OCI-LY1 (cell line): Measurements from ENCODE around the gene TAS2R14.

Source experiments
- H2AFZ ChIP-seq: fragments of 200-600 bp; sonication (generic), shearing (Covaris generic); 2 replicates; pipeline ENCODE4 v1.6.0; 2014; ENCODE audit warnings: antibody characterized with exemption, mild to moderate bottlenecking, low read length
- H3F3A ChIP-seq: fragments of 200-600 bp; sonication (generic), shearing (Covaris generic); 2 replicates; pipeline ENCODE4 v1.6.0; 2014; ENCODE audit warnings: mild to moderate bottlenecking, antibody characterized with exemption, low read length, moderate library complexity; ENCODE audit not compliant: insufficient read depth
- H3K27ac ChIP-seq: fragments of 200-600 bp; sonication (generic); 2 replicates; pipeline ENCODE4 v1.5.1; 2014; ENCODE audit warnings: low read length, mixed run types, mild to moderate bottlenecking, low read depth; ENCODE audit not compliant: poor library complexity, severe bottlenecking
- H3K27me3 ChIP-seq: fragments of 200-600 bp; sonication (generic); 2 replicates; pipeline ENCODE4 v1.6.0; 2014; ENCODE audit warnings: antibody characterized with exemption, mild to moderate bottlenecking, low read length, moderate library complexity; ENCODE audit not compliant: insufficient read depth
- H3K36me3 ChIP-seq: fragments of 200-600 bp; sonication (generic); 2 replicates; pipeline ENCODE4 v1.6.1; 2014; ENCODE audit warnings: mild to moderate bottlenecking, antibody characterized with exemption, low read length, moderate library complexity, mixed read lengths; ENCODE audit not compliant: insufficient read depth
- H3K4me1 ChIP-seq: fragments of 200-600 bp; sonication (generic); 2 replicates; pipeline ENCODE4 v1.5.1; 2014; ENCODE audit warnings: mild to moderate bottlenecking, low read length, moderate library complexity; ENCODE audit not compliant: insufficient read depth, severe bottlenecking
- H3K4me2 ChIP-seq: fragments of 200-600 bp; sonication (generic), shearing (Covaris generic); 2 replicates; pipeline ENCODE4 v1.6.1; 2014; ENCODE audit warnings: low read length
- H3K4me3 ChIP-seq: fragments of 200-600 bp; sonication (generic); 2 replicates; pipeline ENCODE4 v1.5.1; 2014; ENCODE audit warnings: low read length, low read depth, mild to moderate bottlenecking, mixed read lengths; ENCODE audit not compliant: poor library complexity, severe bottlenecking
- H3K79me2 ChIP-seq: fragments of 200-600 bp; shearing (Covaris generic); 2 replicates; pipeline ENCODE4 v1.6.1; 2016; ENCODE audit warnings: mixed run types, low read length, mixed read lengths; ENCODE audit not compliant: insufficient read depth
- H3K9ac ChIP-seq: fragments of 200-600 bp; sonication (generic), shearing (Covaris generic); 2 replicates; pipeline ENCODE4 v1.6.1; 2014; ENCODE audit warnings: mild to moderate bottlenecking, low read length, mixed read lengths
- H3K9me2 ChIP-seq: fragments of 200-600 bp; sonication (generic), shearing (Covaris generic); 2 replicates; pipeline ENCODE4 v1.6.1; 2014; ENCODE audit warnings: low read depth, mild to moderate bottlenecking, low read length, mixed read lengths
- H3K9me3 ChIP-seq: fragments of 200-600 bp; shearing (Covaris generic); 2 replicates; pipeline ENCODE4 v1.6.1; 2014; ENCODE audit warnings: low read length, mixed read lengths
- H4K20me1 ChIP-seq: fragments of 200-600 bp; sonication (generic), shearing (Covaris generic); 2 replicates; pipeline ENCODE4 v1.6.0; 2016; ENCODE audit warnings: mild to moderate bottlenecking, low read length; ENCODE audit not compliant: insufficient read depth
- EZH2 ChIP-seq: fragments of 200-600 bp; sonication (generic), shearing (Covaris generic); IDR thresholded peaks from 2 replicates; pipeline ENCODE4 v1.8.0; 2017; ENCODE audit warnings: borderline replicate concordance, mixed run types, mild to moderate bottlenecking, antibody characterized with exemption, low read length, moderate library complexity, mixed read lengths
- TF ChIP-seq, protein P1 (sequence below): fragments of 200-600 bp; sonication (generic), shearing (Covaris generic); IDR thresholded peaks from 2 replicates; pipeline ENCODE4 v1.5.1; 2017; ENCODE audit warnings: mild to moderate bottlenecking, antibody characterized with exemption, low read length, moderate library complexity, mixed read lengths

The TAS2R14 gene

DNA sequence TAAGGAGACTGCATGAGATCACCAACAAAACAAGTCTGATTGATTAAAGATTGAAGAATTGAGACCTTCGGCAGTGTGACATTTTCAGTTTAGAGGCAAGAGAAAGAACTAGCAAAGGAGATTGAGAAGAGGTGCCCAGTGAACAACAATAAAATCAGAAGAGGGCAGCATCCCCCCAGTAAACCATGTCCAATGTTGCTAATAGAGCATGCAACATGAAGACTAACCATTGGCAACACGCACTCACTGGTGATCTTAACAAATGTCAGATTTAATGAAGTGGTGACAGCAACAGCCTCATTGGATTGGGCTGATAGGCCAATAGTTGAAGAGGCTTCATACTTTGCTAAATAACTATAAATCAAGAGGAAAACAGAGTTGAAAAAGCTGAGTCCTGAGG, 20.7 kb upstream of the TAS2R14 start:
- no peak overlapping the region for H3K27ac ChIP-seq
- no peaks in the 10 kb centered on the region for H3K27me3 ChIP-seq
- H3K4me1 ChIP-seq, result no peaks in the 10 kb centered on the region
- no peaks in the 10 kb centered on the region for H4K20me1 ChIP-seq
- TF ChIP-seq EZH2, result no peak
- TF ChIP-seq, protein P1, sequence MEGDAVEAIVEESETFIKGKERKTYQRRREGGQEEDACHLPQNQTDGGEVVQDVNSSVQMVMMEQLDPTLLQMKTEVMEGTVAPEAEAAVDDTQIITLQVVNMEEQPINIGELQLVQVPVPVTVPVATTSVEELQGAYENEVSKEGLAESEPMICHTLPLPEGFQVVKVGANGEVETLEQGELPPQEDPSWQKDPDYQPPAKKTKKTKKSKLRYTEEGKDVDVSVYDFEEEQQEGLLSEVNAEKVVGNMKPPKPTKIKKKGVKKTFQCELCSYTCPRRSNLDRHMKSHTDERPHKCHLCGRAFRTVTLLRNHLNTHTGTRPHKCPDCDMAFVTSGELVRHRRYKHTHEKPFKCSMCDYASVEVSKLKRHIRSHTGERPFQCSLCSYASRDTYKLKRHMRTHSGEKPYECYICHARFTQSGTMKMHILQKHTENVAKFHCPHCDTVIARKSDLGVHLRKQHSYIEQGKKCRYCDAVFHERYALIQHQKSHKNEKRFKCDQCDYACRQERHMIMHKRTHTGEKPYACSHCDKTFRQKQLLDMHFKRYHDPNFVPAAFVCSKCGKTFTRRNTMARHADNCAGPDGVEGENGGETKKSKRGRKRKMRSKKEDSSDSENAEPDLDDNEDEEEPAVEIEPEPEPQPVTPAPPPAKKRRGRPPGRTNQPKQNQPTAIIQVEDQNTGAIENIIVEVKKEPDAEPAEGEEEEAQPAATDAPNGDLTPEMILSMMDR, result no peak
- no peak overlapping the region for H2AFZ ChIP-seq
- H3K4me3 ChIP-seq, result no peak overlapping the region
- H3K79me2 ChIP-seq, result no peaks in the 10 kb centered on the region
- H3K9me3 ChIP-seq, result no peaks in the 10 kb centered on the region
- no peak overlapping the region for H3K4me2 ChIP-seq
- H3K9me2 ChIP-seq, result no peaks in the 10 kb centered on the region
- no peaks in the 10 kb centered on the region for H3F3A ChIP-seq
- no peak overlapping the region for H3K9ac ChIP-seq
- H3K36me3 ChIP-seq, result no peaks in the 10 kb centered on the region

DNA sequence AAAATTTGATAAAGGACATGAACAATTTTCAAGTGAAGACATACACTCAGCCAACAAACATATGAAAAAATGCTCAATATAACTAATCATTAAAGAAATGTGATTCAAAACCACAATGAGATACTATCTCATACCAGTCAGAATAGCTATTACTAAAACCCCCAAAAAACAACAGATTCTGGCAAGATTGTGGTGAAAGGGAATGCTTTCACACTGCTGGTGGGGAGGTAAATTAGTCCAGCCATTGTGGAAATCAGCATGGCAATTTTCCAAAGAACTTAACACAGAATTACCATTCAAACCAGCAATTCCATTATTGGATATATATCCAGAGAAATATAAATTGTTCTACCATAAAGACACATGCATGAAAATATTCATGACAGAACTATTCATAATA, 18.7 kb upstream of the TAS2R14 start:
- Histone ChIP-seq H2AFZ (no peak overlapping the region), H3F3A (no peaks in the 10 kb centered on the region), H3K9ac (no peak overlapping the region), H3K27ac (no peak overlapping the region), H3K9me3 (no peaks in the 10 kb centered on the region), H3K4me3 (no peak overlapping the region), H3K4me1 (no peaks in the 10 kb centered on the region), H3K27me3 (no peaks in the 10 kb centered on the region), H3K36me3 (no peaks in the 10 kb centered on the region), H3K9me2 (no peaks in the 10 kb centered on the region), H4K20me1 (no peaks in the 10 kb centered on the region), H3K4me2 (no peak overlapping the region), H3K79me2 (no peaks in the 10 kb centered on the region)
- TF ChIP-seq, protein P1, result no peak
- no peak for TF ChIP-seq EZH2

DNA sequence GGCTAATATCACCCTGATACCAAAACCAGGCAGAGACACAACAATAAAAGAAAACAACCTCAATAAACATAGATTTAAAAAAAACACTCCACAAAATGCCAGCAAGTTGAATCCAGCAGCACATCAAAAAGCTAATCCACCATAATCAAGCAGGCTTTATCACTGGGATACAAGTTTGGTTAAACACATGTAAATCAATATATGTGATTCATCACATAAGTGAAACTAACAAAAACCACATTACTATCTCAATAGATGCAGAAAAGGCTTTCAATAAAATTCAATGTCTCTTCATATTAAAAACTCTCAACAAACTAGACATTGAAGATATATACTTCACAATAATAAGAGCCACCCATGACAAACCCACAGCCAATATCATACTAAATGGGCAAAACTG, 17.0 kb upstream of the TAS2R14 start:
- H3K79me2 ChIP-seq, result no peaks in the 10 kb centered on the region
- H3K9ac ChIP-seq, result no peak overlapping the region
- no peaks in the 10 kb centered on the region for H3K36me3 ChIP-seq
- H3F3A ChIP-seq, result no peaks in the 10 kb centered on the region
- TF ChIP-seq, protein P1, result no peak
- no peak for TF ChIP-seq EZH2
- H3K27me3 ChIP-seq, result no peaks in the 10 kb centered on the region
- no peaks in the 10 kb centered on the region; the same call in 1 of the 2 replicates for H3K9me3 ChIP-seq
- H3K4me3 ChIP-seq, result no peak overlapping the region
- no peaks in the 10 kb centered on the region for H3K4me1 ChIP-seq
- no peaks in the 10 kb centered on the region for H3K9me2 ChIP-seq
- no peak overlapping the region for H3K4me2 ChIP-seq
- H4K20me1 ChIP-seq, result no peaks in the 10 kb centered on the region
- no peak overlapping the region for H2AFZ ChIP-seq
- H3K27ac ChIP-seq, result no peak overlapping the region
